ENCODE results near the gene GSTM1.
"Not testable (repeated sequence)": the region's sequence is repeated elsewhere in the genome, so short reads cannot be mapped to it uniquely, and the experiment has no call there.

GSTM1 gene

GRCh38 chr1:109704173-109704572 lies 16.6 kb downstream of the GSTM1 start:
- no peak for DNase-seq (ENCODE audit: low spot score)

GRCh38 chr1:109705411-109705810 lies 17.8 kb downstream of the GSTM1 start:
- DNase-seq (ENCODE audit: low spot score), result no peak

- not testable (repeated sequence) for DNase-seq (ENCODE audit: low spot score)
Measured at GRCh38 chr1:109708949-109709348, 21.3 kb downstream of the GSTM1 start.

- not testable (repeated sequence) for DNase-seq (ENCODE audit: low spot score)
Measured at GRCh38 chr1:109709822-109710221, 22.2 kb downstream of the GSTM1 start.

GRCh38 chr1:109711593-109712320 lies 24.1 kb downstream of the GSTM1 start, which contains the start of gene GSTM5:
Gene GSTM5, plus strand, starts transcription at chr1:109712251. Its CDS starts 62 bp downstream, at chr1:109712313.
- DNase-seq (ENCODE audit: low spot score), result not testable (repeated sequence)

GRCh38 chr1:109712321-109712864 lies 24.8 kb downstream of the GSTM1 start:
- no peak for DNase-seq (ENCODE audit: low spot score)

GRCh38 chr1:109713636-109714035 lies 26.0 kb downstream of the GSTM1 start:
- no peak for DNase-seq (ENCODE audit: low spot score)

GRCh38 chr1:109714661-109715372 lies 27.2 kb downstream of the GSTM1 start:
- no peak for DNase-seq (ENCODE audit: low spot score)

GRCh38 chr1:109716121-109716520 lies 28.5 kb downstream of the GSTM1 start:
- DNase-seq (ENCODE audit: low spot score), result no peak

GRCh38 chr1:109716570-109717090 lies 29.0 kb downstream of the GSTM1 start:
- DNase-seq (ENCODE audit: low spot score), result no peak

- no peak for DNase-seq (ENCODE audit: low spot score)
Measured at GRCh38 chr1:109717729-109718128, 30.1 kb downstream of the GSTM1 start.

- no peak for DNase-seq (ENCODE audit: low spot score)
Measured at GRCh38 chr1:109718495-109718894, 30.9 kb downstream of the GSTM1 start.

GRCh38 chr1:109719337-109719837 lies 31.8 kb downstream of the GSTM1 start:
- DNase-seq (ENCODE audit: low spot score), result no peak

GRCh38 chr1:109721042-109721441 lies 33.4 kb downstream of the GSTM1 start:
- no peak for DNase-seq (ENCODE audit: low spot score)

- no peak for DNase-seq (ENCODE audit: low spot score)
Measured at GRCh38 chr1:109721971-109722370, 34.4 kb downstream of the GSTM1 start.

GRCh38 chr1:109722908-109723691 lies 35.5 kb downstream of the GSTM1 start:
- no peak for DNase-seq (ENCODE audit: low spot score)

- no peak for DNase-seq (ENCODE audit: low spot score)
Measured at GRCh38 chr1:109724933-109725332, 37.3 kb downstream of the GSTM1 start.

GRCh38 chr1:109725510-109725909 lies 37.9 kb downstream of the GSTM1 start:
- no peak for DNase-seq (ENCODE audit: low spot score)

GRCh38 chr1:109726007-109726406 lies 38.4 kb downstream of the GSTM1 start:
- DNase-seq (ENCODE audit: low spot score), result no peak

- DNase-seq (ENCODE audit: low spot score), result no peak
Measured at GRCh38 chr1:109726728-109727373, 39.2 kb downstream of the GSTM1 start.

- DNase-seq (ENCODE audit: low spot score), result no peak
Measured at GRCh38 chr1:109728870-109729269, 41.3 kb downstream of the GSTM1 start.

All from D341Med (cell line).